Ishikawa (cell line): ENCODE data around the gene PER2.

ENCODE experiments used
- CEBPB ChIP-seq: IDR thresholded peaks from 2 replicates; pipeline ENCODE4 v1.6.1; 2012
- CREB1 ChIP-seq: IDR thresholded peaks from 2 replicates; pipeline ENCODE4 v1.6.1; 2012; ENCODE audit warnings: low read depth
- EGR1 ChIP-seq: IDR thresholded peaks from 2 replicates; pipeline ENCODE4 v1.6.1; 2012
- EP300 ChIP-seq: IDR thresholded peaks from 2 replicates; pipeline ENCODE4 v1.6.1; 2012; ENCODE audit warnings: borderline replicate concordance
- FOXM1 ChIP-seq: IDR thresholded peaks from 2 replicates; pipeline ENCODE4 v1.6.1; 2012; ENCODE audit warnings: low read depth, borderline replicate concordance
- MAX ChIP-seq: IDR thresholded peaks from 2 replicates; pipeline ENCODE4 v1.6.1; 2012
- NFIC ChIP-seq: IDR thresholded peaks from 2 replicates; pipeline ENCODE4 v1.6.1; 2012
- RAD21 ChIP-seq: IDR thresholded peaks from 2 replicates; pipeline ENCODE4 v1.6.1; 2012; ENCODE audit warnings: low read depth
- REST ChIP-seq: IDR thresholded peaks from 2 replicates; pipeline ENCODE4 v1.6.1; 2012; ENCODE audit warnings: low read depth, mild to moderate bottlenecking
- TAF1 ChIP-seq: IDR thresholded peaks from 2 replicates; pipeline ENCODE4 v1.6.1; 2012; ENCODE audit warnings: low read depth, mild to moderate bottlenecking
- TEAD4 ChIP-seq: IDR thresholded peaks from 2 replicates; pipeline ENCODE4 v1.6.1; 2012
- YY1 ChIP-seq: IDR thresholded peaks from 2 replicates; pipeline ENCODE4 v1.6.1; 2012; ENCODE audit warnings: low read depth

GRCh38 chr2:238226698-238227586 lies 61.5 kb downstream of the PER2 start:
- TF ChIP-seq NFIC, result no peak
- no peak for TF ChIP-seq MAX
- no peak for TF ChIP-seq YY1
- no peak for TF ChIP-seq CEBPB
- no peak for TF ChIP-seq FOXM1
- TF ChIP-seq REST, result no peak
- TF ChIP-seq EGR1, result no peak
- no peak for TF ChIP-seq CREB1
- no peak for TF ChIP-seq EP300
- TF ChIP-seq RAD21, result no peak
- TF ChIP-seq TAF1, result no peak
- TF ChIP-seq TEAD4, result no peak
